Uterus (tissue), 4 donors: Measurements from ENCODE around the gene CASKIN1. TPM values are rescaled to one million over a fixed set of nuclear protein-coding genes. Genes with fewer than 3 reads are reported as not detected.

Source experiments
- DNase-seq, 2 donors: peaks; one replicate each; pipeline ENCODE4 v3.0.0-alpha.2; 2019 to 2020
- H3K27ac ChIP-seq, 2 donors: fragments of 200-600 bp; sonication (generic); 1 replicate in 1 of 2; 2 replicates in 1 of 2; pipeline ENCODE4 v1.5.1; 2016 to 2018
- H3K27me3 ChIP-seq, 2 donors: fragments of 200-600 bp; sonication (generic); one replicate each; pipeline ENCODE4 v1.5.1; 2018 to 2019; ENCODE audit warnings: control low read depth in 1 of 2
- H3K36me3 ChIP-seq, 2 donors: fragments of 200-600 bp; sonication (generic); one replicate each; pipeline ENCODE4 v1.5.1; 2019; ENCODE audit warnings: control low read depth in 1 of 2
- H3K4me1 ChIP-seq, 2 donors: fragments of 200-600 bp; sonication (generic); one replicate each; pipeline ENCODE4 v1.5.1; 2018 to 2019; ENCODE audit warnings: control low read depth in 1 of 2
- H3K4me3 ChIP-seq, 2 donors: fragments of 200-600 bp; sonication (generic); 1 replicate in 1 of 2; 2 replicates in 1 of 2; pipeline ENCODE4 v1.5.1; 2018 to 2019; ENCODE audit warnings: mild to moderate bottlenecking in 1 of 2
- H3K9me3 ChIP-seq, 2 donors: fragments of 200-600 bp; sonication (generic); one replicate each; pipeline ENCODE4 v1.5.1; 2019; ENCODE audit warnings: control low read depth in 1 of 2
- CTCF ChIP-seq, 4 experiments: fragments of 200-600 bp in 2 of 4; fragments of 450-650 bp in 2 of 4; sonication (generic) in 2 of 4; IDR thresholded peaks; one replicate each; pipeline ENCODE4 v1.5.1; 2016 to 2019; ENCODE audit warnings: antibody characterized with exemption in 4 of 4, mild to moderate bottlenecking in 2 of 4, moderate library complexity in 1 of 4
- POLR2A ChIP-seq, 2 donors: fragments of 450-650 bp; IDR thresholded peaks; one replicate each; pipeline ENCODE4 v1.6.1; 2016; ENCODE audit warnings: antibody characterized with exemption in 2 of 2, mild to moderate bottlenecking in 1 of 2, moderate library complexity in 1 of 2
- intact Hi-C: fragments of 100-400 bp; cut with DNase I; formaldehyde crosslinking; loops from one replicate; pipeline ENCODE4 v1.15.1; 2023; ENCODE audit warnings: low total_unique reads
- total RNA-seq, 4 donors: library from RNA; depleted of rRNA in 3 of 4; stranded (reverse); fragments of >200 nt in 3 of 4; gene quantifications; one replicate each; pipeline versions ENCODE4 v1.1.0 to v1.2.4, GENCODE V29; 2014 to 2023
- donor health status: DM: yes; HTN: yes; CAD: no.

Gene CASKIN1
- total RNA-seq, 4 donors from 2014 or later = 0.40 to 2.7 TPM; not detected in 2

GRCh38 chr16:2235234-2235651, 38.8 kb upstream of the CASKIN1 start:
- Histone ChIP-seq H3K4me1 (peaks cover 0 to 12% of the 10 kb centered on the region in 2 donors), H3K9me3 (no peaks in the 10 kb centered on the region), H3K27me3 (peaks cover 5 to 7% of the 10 kb centered on the region in 2 donors), H3K4me3 (no peak overlapping the region), H3K36me3 (no peaks in the 10 kb centered on the region), H3K27ac (no peak overlapping the region)
- no peak for TF ChIP-seq CTCF (IDR thresholded peaks at IDR 0.05)
- TF ChIP-seq POLR2A (IDR thresholded peaks at IDR 0.05) = no peak
- no peak for DNase-seq
- intact Hi-C loops = no loop called here

GRCh38 chr16:2234813-2235170, 38.4 kb upstream of the CASKIN1 start:
- no peak for TF ChIP-seq POLR2A (IDR thresholded peaks at IDR 0.05)
- no peak for TF ChIP-seq CTCF (IDR thresholded peaks at IDR 0.05)
- intact Hi-C loops = no loop called here
- Histone ChIP-seq H3K4me1 (peaks cover 0 to 12% of the 10 kb centered on the region in 2 donors), H3K27ac (no peak overlapping the region), H3K36me3 (no peaks in the 10 kb centered on the region), H3K9me3 (no peaks in the 10 kb centered on the region), H3K27me3 (peaks cover 5 to 7% of the 10 kb centered on the region in 2 donors), H3K4me3 (no peak overlapping the region)
- no peak for DNase-seq

- H3K27me3 ChIP-seq = peaks cover 5 to 7% of the 10 kb centered on the region in 2 donors
- H3K27ac ChIP-seq = no peak overlapping the region
- H3K9me3 ChIP-seq = no peaks in the 10 kb centered on the region
- TF ChIP-seq CTCF (IDR thresholded peaks at IDR 0.05) (no peak), POLR2A (IDR thresholded peaks at IDR 0.05) (no peak)
- no peak overlapping the region for H3K4me3 ChIP-seq
- no peaks in the 10 kb centered on the region for H3K36me3 ChIP-seq
- H3K4me1 ChIP-seq = peaks cover 0 to 12% of the 10 kb centered on the region in 2 donors
- DNase-seq = no peak
- intact Hi-C loops = no loop called here
Measured at GRCh38 chr16:2233872-2234812, 37.7 kb upstream of the CASKIN1 start.

- intact Hi-C loops = no loop called here
- H3K4me3 ChIP-seq = no peak overlapping the region
- no peaks in the 10 kb centered on the region for H3K36me3 ChIP-seq
- no peaks in the 10 kb centered on the region for H3K9me3 ChIP-seq
- H3K4me1 ChIP-seq = peaks cover 0 to 12% of the 10 kb centered on the region in 2 donors
- peaks cover 5 to 7% of the 10 kb centered on the region in 2 donors for H3K27me3 ChIP-seq
- no peak for DNase-seq
- no peak overlapping the region for H3K27ac ChIP-seq
- TF ChIP-seq POLR2A (IDR thresholded peaks at IDR 0.05) (no peak), CTCF (IDR thresholded peaks at IDR 0.05) (no peak)
Measured at GRCh38 chr16:2233046-2233775, 36.8 kb upstream of the CASKIN1 start.
